ENCODE data around the gene SEC31A. TPM values are rescaled to one million over a fixed set of nuclear protein-coding genes. Genes with fewer than 3 reads are reported as not detected.

SEC31A gene
- total RNA-seq, 1 experiment from 2014 or later: 212 TPM

GRCh38 chr4:82889287-82889686, 1.7 kb downstream of the SEC31A start:
- Mint-ChIP-seq H3K27me3 (ENCODE audit: insufficient read depth, unreplicated experiment) (no peaks in the 10 kb centered on the region), H3K9me3 (ENCODE audit: unreplicated experiment) (no peaks in the 10 kb centered on the region), H3K4me3 (ENCODE audit: unreplicated experiment) (peak overlapping the region; percentile 86), H3K4me1 (ENCODE audit: insufficient read depth, unreplicated experiment) (peaks cover 35% of the 10 kb centered on the region), H3K36me3 (ENCODE audit: insufficient read depth, unreplicated experiment) (peaks cover 58% of the 10 kb centered on the region), H3K27ac (ENCODE audit: low read depth, unreplicated experiment) (peak overlapping the region; percentile 98)
- intact Hi-C loops (cut with micrococcal nuclease): no loop called here
- ChIA-PET POLR2A (interaction anchor here (0.7 to 11.1 kb wide), 14 partner anchors 9 to 517 kb away, joined by 3 to 327 read pairs (median 9); partner anchors contain the start of genes COPS4, HNRNPDL, LIN54 and THAP9), CTCF (interaction anchor here (0.6 to 1.1 kb wide), 3 partner anchors 11 to 174 kb away, joined by 3 to 6 read pairs (median 3); partner anchors contain the start of gene THAP9)
- no TSS peak for BruUV-seq (replicated peaks)
- TF ChIP-seq, protein P1, sequence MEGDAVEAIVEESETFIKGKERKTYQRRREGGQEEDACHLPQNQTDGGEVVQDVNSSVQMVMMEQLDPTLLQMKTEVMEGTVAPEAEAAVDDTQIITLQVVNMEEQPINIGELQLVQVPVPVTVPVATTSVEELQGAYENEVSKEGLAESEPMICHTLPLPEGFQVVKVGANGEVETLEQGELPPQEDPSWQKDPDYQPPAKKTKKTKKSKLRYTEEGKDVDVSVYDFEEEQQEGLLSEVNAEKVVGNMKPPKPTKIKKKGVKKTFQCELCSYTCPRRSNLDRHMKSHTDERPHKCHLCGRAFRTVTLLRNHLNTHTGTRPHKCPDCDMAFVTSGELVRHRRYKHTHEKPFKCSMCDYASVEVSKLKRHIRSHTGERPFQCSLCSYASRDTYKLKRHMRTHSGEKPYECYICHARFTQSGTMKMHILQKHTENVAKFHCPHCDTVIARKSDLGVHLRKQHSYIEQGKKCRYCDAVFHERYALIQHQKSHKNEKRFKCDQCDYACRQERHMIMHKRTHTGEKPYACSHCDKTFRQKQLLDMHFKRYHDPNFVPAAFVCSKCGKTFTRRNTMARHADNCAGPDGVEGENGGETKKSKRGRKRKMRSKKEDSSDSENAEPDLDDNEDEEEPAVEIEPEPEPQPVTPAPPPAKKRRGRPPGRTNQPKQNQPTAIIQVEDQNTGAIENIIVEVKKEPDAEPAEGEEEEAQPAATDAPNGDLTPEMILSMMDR (IDR thresholded peaks at IDR 0.05; ENCODE audit: unreplicated experiment): no peak
- no peak for DNase-seq (ENCODE audit: unreplicated experiment)

GRCh38 chr4:82886147-82886942, 4.6 kb downstream of the SEC31A start:
- intact Hi-C loops (cut with micrococcal nuclease): no loop called here
- no TSS peak for BruUV-seq (replicated peaks)
- H3K4me1 Mint-ChIP-seq (ENCODE audit: insufficient read depth, unreplicated experiment): peaks cover 28% of the 10 kb centered on the region
- H3K9me3 Mint-ChIP-seq (ENCODE audit: unreplicated experiment): no peaks in the 10 kb centered on the region
- CTCF ChIA-PET: interaction anchor here (0.6 to 0.7 kb wide), 3 partner anchors 13 to 425 kb away, joined by 3 to 4 read pairs (median 3); no protein-coding TSS in a partner anchor
- POLR2A ChIA-PET: interaction anchor here (0.5 to 11.1 kb wide), 20 partner anchors 9 to 529 kb away, joined by 3 to 327 read pairs (median 6); partner anchors contain the start of genes COPS4, HNRNPD, HNRNPDL and LIN54
- H3K36me3 Mint-ChIP-seq (ENCODE audit: insufficient read depth, unreplicated experiment): peaks cover 61% of the 10 kb centered on the region
- H3K4me3 Mint-ChIP-seq (ENCODE audit: unreplicated experiment): peak overlapping the region; percentile 86
- peak overlapping the region; percentile 91 for H3K27ac Mint-ChIP-seq (ENCODE audit: low read depth, unreplicated experiment)
- DNase-seq (ENCODE audit: unreplicated experiment): peak; percentile 36
- no peaks in the 10 kb centered on the region for H3K27me3 Mint-ChIP-seq (ENCODE audit: insufficient read depth, unreplicated experiment)
- TF ChIP-seq, protein P1 (IDR thresholded peaks at IDR 0.05; ENCODE audit: unreplicated experiment): no peak

- Mint-ChIP-seq H3K4me3 (ENCODE audit: unreplicated experiment) (peak overlapping the region; percentile 86), H3K9me3 (ENCODE audit: unreplicated experiment) (no peaks in the 10 kb centered on the region), H3K36me3 (ENCODE audit: insufficient read depth, unreplicated experiment) (peaks cover 65% of the 10 kb centered on the region), H3K27me3 (ENCODE audit: insufficient read depth, unreplicated experiment) (no peaks in the 10 kb centered on the region), H3K4me1 (ENCODE audit: insufficient read depth, unreplicated experiment) (peaks cover 29% of the 10 kb centered on the region), H3K27ac (ENCODE audit: low read depth, unreplicated experiment) (peak overlapping the region; percentile 91)
- POLR2A ChIA-PET: interaction anchor here (0.7 to 11.1 kb wide), 14 partner anchors 8 to 570 kb away, joined by 3 to 327 read pairs (median 6); partner anchors contain the start of genes COPS4, HELQ, HNRNPDL and LIN54
- TF ChIP-seq, protein P1 (IDR thresholded peaks at IDR 0.05; ENCODE audit: unreplicated experiment): no peak
- no peak for DNase-seq (ENCODE audit: unreplicated experiment)
- BruUV-seq (replicated peaks): no TSS peak
- CTCF ChIA-PET: interaction anchor here (0.6 to 1.3 kb wide), 5 partner anchors 12 to 44 kb away, joined by 3 to 7 read pairs (median 3); no protein-coding TSS in a partner anchor
- intact Hi-C loops (cut with micrococcal nuclease): no loop called here
These were observed 5.5 kb downstream of the SEC31A start for GRCh38 chr4:82885410-82885809.

DNA sequence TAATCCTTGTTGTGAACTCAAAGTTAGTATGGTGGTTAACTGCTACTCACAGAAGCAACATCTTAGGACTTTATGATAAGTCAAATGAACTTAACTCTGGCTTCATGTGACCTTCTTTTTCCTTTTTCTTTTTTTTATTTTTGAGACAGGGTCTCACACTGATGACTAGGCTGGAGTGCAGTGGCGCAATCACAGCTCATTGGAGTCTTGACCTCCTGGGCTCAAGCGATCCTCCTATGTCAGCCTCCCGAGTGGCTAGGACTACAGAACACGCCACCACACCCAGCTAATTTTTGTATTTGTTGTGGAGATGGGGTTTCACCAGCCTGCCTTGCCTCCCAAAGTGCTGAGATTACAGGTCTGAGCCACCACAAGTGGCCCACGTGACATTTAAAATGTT, 22.4 kb downstream of the SEC31A start:
- Mint-ChIP-seq H3K9me3 (ENCODE audit: unreplicated experiment) (no peaks in the 10 kb centered on the region), H3K4me1 (ENCODE audit: insufficient read depth, unreplicated experiment) (peaks cover 20% of the 10 kb centered on the region), H3K36me3 (ENCODE audit: insufficient read depth, unreplicated experiment) (peaks cover 100% of the 10 kb centered on the region), H3K27me3 (ENCODE audit: insufficient read depth, unreplicated experiment) (no peaks in the 10 kb centered on the region), H3K27ac (ENCODE audit: low read depth, unreplicated experiment) (no peak overlapping the region), H3K4me3 (ENCODE audit: unreplicated experiment) (no peak overlapping the region)
- intact Hi-C loops (cut with micrococcal nuclease): no loop called here
- CTCF ChIA-PET: interaction anchor here (0.6 to 0.7 kb wide), 2 partner anchors 21 to 434 kb away, joined by 3 to 5 read pairs; no protein-coding TSS in a partner anchor
- DNase-seq (ENCODE audit: unreplicated experiment): no peak
- TF ChIP-seq, protein P1 (IDR thresholded peaks at IDR 0.05; ENCODE audit: unreplicated experiment): no peak
- POLR2A ChIA-PET: interaction anchor here (0.6 to 2.0 kb wide), 4 partner anchors 15 to 42 kb away, joined by 3 to 10 read pairs (median 4); no protein-coding TSS in a partner anchor
- no TSS peak for BruUV-seq (replicated peaks)
